ENCODE results near the gene PATZ1.
A peak's percentile ranks its signal among the peaks of the same experiment; 100 is the strongest.
"Not testable (repeated sequence)": the region's sequence is repeated elsewhere in the genome, so short reads cannot be mapped to it uniquely, and the experiment has no call there.

Gene PATZ1, protein sequence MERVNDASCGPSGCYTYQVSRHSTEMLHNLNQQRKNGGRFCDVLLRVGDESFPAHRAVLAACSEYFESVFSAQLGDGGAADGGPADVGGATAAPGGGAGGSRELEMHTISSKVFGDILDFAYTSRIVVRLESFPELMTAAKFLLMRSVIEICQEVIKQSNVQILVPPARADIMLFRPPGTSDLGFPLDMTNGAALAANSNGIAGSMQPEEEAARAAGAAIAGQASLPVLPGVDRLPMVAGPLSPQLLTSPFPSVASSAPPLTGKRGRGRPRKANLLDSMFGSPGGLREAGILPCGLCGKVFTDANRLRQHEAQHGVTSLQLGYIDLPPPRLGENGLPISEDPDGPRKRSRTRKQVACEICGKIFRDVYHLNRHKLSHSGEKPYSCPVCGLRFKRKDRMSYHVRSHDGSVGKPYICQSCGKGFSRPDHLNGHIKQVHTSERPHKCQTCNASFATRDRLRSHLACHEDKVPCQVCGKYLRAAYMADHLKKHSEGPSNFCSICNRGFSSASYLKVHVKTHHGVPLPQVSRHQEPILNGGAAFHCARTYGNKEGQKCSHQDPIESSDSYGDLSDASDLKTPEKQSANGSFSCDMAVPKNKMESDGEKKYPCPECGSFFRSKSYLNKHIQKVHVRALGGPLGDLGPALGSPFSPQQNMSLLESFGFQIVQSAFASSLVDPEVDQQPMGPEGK

DNA sequence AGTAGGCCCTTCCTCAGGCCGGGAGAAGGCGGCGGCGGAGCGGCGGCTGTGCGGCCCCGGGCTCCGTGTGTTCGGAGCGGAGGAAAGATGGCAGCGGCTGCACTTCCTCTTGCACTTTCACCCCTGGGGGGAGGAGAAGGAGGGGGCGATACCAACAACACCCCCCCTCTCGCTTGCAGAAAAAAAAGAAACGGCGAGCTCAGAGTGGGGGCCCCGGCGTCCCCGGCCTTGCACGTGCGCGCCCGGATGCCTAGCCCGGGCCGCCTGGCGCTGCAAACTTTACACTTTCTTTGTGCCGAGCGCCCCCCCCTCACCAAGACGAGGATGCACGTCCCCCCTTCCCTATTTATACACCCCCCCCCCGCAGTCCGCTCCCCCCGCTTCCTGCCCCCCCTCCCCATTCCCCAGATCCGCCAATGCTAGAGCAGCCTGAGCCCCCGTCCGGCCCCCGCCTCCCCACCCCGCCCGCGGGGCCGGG, at the start of gene PATZ1:
TSS of gene PATZ1 (minus strand) at position 92 of the 478 bp plus-strand sequence. CDS start 744 bp downstream, outside the sequence.
- DNase-seq (ENCODE audit: low read depth) = peak; percentile 39

DNA sequence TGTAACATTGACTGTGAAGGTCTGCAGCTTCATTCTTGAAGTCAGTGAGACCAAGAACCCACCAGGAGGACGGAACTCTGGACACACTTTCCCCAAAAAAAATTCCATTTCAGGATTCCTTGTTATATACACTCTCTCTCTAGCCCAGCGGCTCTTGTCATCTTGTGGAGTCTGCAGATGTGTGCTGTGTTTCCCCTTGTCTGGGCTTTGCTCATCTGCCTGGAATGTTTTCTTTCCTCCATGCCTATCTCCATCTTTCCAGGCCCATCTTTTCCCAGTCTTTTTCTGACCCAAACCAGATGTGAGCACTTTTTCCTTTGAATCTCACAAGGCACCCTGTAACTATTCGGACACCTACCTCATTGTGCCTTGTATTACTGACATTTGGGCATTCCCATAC, 48.2 kb upstream of the PATZ1 start:
- DNase-seq (ENCODE audit: low read depth) = no peak

DNA sequence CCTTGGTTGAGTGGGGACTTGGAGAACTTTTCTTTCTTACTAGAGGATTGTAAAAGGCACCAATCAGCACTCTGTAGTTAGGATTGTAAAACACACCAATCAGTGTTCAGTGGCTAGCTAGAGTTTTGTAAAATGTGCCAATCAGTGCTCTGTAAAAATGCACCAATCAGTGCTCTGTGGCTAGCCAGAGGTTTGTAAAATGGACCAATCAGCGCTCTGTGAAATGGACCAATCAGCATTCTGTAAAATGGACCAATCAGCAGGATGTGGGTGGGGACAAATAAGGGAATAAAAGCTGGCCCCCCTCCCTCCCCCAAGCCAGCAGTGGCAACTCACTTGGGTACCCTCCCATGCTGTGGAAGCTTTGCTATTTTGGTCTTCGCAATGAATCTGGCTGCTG, 47.7 kb upstream of the PATZ1 start:
- DNase-seq (ENCODE audit: low read depth) = no peak

DNA sequence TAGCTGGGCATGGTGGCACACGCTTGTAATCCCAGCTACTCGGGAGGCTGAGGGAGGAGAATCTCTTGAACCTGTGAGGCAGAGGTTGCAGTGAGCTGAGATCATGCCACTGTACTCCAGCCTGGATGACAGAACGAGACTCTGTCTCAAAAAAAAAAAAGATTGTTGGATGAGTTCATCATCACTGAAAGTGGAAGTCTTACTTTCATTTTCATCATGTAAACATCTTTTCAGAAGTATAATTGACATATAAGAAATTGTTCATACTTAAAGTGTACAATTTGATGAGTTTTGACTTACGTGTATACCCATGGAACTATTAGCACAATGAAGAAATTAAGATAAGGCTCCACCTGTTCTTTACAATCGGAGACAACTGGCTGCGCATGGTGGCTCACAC, 32.5 kb upstream of the PATZ1 start:
- not testable (repeated sequence) for DNase-seq (ENCODE audit: low read depth)

DNA sequence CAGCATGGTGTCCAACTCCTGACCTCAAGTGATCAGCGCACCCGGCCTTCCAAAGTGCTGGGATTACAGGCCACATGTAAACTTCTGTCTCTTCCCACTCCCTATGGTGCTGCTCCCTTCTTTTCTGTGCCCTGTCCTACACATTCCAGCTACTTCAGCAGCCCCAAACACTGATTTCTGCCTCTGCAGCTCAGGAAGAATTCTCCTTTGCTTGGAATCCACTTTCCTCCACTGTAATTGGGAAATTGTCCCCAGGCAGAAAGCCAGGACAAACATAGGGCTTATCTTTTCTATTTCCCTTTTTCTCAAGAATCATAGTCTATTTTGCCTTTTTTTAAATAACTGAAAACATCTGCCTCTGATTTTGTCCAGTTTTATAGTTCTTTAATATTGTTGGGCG, 32.0 kb upstream of the PATZ1 start:
- DNase-seq (ENCODE audit: low read depth) = peak; percentile 36

DNA sequence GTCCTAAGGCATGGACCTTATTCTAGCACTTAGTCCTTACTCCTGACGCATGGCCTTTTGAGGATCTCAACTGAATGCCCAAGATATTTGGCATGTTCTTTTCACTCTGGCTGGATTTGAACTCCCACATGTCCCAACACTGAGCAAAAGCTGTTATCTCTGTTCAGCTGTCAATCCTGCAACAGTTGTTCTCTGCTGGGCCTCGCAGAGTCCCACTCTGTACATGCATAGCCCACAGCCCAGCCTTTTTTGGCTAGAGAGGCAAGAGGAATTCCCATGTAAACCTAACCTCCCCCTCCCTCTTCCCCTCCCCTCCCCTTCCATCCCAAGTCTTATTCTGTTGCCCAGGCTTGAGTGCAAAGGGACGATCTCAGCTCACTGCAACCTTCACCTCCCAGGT, 31.5 kb upstream of the PATZ1 start:
- DNase-seq (ENCODE audit: low read depth) = no peak

DNA sequence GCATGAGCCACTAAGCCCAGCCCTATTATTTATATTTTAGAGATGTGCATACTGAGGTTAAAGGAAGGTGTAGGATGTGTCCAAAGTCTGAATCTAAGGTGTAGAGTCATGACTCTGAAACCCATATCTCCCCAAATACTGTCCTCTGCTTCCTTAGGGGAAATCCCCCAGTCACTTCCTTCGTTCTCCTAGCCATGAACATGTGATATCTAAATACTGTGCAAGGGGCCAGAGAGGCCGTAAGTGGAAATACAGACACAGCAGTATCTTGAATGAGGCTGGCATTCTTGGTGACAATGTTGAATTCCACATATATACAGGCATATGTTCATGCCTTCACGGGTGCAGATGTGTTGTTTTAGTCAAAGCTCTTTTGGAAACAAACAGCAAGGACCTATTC, 21.3 kb upstream of the PATZ1 start:
- DNase-seq (ENCODE audit: low read depth) = no peak

DNA sequence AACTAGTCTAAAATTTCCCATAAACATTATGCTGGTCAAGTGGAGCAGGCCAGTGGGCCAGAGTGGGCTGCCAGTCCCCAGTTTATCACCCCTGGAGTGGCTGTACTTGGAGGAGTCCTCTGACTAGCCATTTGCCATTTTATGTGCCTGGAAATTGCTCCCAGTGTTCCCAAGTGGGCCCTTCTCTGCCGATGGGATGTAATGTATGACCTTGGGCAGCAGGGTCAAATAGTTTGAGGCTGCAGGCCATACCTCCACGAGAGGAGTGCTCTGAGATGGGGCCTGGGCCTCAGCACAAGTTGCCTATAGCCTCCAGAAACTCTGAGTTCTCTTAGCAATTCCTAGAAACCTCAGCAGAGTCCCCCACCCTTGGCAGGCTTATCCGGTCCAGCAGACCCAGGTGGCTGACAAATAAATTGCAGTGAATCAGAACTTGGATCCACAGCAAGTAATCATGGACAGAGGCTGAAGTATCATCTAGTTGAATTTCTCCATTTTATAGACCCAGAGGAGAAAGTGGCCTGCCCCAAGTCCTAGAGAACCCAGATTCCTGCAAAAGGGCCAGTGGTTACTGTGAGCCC, 17.8 kb upstream of the PATZ1 start:
- no peak for DNase-seq (ENCODE audit: low read depth)

DNA sequence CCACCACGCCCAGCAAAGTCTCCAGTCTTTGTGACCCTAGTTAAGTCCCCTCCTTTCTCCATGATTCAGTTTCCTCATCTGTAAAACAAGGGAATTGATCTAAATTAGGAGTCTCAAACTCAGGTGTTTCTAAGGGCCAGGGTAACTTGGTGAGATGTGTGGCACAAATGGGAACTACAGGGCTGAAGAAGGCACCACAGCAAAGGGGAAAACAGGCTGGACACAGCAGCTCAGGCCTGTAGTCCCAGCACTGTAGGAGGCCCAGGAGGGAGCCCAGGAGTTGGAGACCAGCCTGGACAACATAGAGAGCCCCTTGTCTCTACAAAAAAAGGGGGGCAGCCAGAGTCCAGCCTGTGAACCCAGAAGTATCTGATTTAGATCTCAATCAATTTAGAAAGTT, 15.6 kb upstream of the PATZ1 start:
- no peak for DNase-seq (ENCODE audit: low read depth)

DNA sequence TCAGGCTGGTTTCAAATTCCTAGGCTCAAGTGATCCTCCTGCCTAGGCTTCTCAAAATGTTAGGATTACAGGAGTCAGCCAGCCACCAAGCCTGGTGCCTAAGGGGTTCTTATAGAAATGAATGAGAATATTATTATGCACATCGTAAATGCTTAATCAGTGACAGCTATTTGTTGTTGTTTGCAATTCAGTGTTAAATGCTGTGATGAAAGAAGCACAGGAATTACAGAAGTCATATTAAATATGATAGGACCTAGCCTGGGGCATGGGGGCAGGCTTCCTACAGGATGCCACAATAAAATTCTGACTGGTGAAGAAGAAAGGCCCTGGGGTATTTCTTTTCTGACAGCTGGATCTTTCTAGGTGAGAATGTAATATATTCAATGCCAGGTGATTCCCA, 13.9 kb upstream of the PATZ1 start:
- no peak for DNase-seq (ENCODE audit: low read depth)

DNA sequence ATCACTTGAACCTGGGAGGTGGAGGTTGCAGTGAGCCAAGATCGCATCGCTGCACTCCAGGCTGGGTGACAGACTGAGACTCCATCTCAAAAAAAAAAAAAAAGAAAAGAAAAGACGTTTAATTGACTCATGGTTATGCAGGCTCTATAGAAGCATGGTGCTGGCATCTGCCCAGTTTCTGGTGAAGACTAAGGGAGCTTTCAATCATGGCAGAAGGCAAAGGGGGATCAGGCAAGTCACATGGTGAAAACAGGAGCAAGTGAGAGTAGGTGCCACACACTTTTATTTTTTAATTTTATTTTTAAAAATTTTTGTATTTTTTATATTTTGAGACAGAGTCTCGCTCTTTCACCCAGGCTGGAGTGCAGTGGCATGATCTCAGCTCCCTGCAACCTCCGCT, 8.4 kb upstream of the PATZ1 start:
- DNase-seq (ENCODE audit: low read depth) = no peak

DNA sequence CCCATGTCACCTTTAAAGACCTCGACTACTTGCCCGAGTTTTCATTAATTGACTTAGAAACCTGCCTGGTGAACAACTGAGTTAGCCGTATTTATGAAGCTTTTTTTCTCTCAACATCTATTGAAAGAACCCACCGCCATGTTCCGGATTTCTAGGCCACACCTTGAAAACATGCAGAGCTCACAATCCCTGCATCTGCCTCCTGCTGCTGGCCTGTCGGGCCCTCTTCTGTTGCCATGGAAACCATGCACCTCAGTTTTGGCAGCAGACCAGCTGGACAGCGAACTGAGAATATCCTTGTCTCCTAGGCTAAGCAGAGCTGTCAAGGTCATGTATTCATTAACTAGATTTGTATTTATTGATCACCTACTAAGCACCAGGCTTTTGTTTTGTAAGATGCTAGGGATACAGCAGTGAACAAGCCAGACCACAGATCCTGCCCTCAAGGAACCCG, 4.3 kb upstream of the PATZ1 start:
- DNase-seq (ENCODE audit: low read depth) = no peak

DNA sequence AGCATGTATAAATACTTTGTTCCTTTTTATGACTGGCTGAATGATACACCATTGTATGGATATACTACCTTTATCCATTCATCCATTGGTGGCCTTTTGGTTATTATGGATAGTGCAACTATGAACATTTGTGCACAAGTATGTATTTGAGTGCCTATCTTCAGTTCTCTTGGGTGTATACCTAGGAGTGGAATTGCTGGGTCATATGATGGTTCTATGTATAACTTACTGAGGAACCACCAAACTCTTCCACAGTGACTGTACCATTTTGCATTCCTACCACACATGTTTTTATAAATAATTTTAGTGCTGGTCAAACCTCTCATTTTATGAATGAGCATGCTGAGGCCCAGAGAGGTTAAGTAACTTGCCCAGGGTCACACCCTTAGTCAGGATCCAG, 3.8 kb upstream of the PATZ1 start:
- DNase-seq (ENCODE audit: low read depth) = no peak

DNA sequence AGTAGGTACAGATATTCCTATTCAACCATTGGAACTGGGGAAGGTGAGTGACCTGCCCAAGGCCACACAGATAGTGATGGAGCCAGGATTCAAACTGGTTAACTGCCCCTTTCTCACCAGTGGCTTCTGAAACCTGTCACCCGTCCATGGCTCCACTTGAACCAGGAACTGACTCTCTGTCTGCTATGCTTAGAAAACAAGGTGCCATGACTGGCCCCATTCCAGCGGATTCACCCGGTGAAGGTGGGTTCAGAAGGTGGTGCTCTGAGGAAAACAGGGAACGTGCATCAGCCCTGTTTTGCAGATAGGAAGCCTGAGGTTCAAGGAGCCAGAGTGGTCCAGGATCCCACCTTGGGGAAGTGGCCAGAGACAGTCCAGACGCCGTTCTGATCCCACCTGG, 2.6 kb upstream of the PATZ1 start:
- DNase-seq (ENCODE audit: low read depth) = no peak

DNA sequence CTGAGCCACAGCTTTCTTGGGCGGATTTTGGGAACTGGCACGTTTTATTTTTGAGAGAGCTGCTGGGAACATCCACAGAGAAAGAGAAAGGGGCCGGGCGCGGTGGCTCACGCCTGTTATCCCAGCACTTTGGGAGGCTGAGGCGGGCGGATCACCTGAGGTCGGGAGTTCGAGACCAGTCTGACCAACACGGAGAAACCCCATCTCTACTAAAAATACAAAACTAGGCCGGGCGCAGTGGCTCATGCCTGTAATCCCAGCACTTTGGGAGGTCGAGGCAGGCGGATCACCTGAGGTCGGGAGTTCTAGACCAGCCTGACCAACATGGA, 1.8 kb upstream of the PATZ1 start:
- not testable (repeated sequence) for DNase-seq (ENCODE audit: low read depth)

DNA sequence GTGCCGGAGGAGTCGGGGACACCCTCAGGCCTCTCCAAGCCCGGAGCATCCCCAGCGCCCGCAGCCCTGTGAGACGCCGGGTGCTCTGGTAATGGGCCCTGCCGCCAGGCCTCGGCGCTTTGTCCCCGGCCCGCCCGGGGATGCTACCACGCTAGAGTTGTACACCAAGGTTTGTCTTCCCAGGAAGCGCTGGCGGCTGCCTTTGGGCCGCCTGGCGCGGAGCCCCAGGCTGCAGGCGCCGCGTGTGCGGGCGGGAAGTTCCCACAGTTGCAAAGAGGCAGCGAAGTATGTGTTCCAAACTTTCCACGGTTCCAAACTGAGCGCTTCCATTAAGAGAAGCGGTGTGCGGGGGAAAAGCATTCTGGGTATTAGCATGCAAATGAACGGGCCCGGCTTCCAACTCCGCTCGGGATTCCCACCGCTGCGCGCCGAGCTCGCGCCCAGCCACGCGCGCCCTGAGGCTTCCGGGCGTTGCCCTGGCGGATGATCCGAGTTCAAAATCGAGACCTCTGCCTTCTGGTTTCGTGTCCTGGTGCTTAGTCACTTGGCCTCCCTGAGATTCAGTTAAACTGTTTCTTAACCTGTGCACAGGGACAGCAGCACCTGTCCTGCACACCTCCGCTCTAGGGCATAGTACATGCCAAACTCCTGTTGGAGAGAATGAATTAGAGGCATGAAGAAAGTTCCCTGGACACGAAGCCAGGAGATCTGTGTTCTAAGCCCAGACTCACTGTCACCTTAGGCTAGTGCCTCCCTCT, 1.3 kb upstream of the PATZ1 start:
- DNase-seq (ENCODE audit: low read depth) = peak; percentile 42

DNA sequence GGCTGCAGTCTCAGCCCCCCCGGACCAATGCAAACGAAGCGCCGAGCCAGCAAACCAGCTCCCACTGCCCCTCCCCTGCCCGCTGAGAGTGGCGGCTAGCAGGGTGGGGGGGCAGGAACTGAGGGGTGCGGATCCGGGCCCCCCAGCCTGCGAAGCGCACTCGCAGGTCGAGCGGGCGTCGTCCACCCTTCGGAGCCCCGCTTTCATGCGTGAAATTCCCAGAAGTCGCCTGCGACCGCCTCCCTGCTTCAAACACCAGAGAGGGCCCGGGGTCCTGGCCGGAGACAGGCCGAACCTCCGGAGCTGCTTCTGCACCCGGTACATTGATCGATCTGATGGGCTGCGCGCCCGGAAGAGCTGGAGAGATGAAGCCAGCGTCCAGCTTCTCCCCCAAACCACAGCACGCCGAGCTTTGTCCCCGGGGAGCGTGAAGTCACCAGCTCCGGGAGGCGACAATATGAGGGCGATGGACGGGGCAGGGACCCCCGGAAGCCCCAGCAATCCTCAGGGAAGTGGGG, 646 bp upstream of the PATZ1 start:
- no peak for DNase-seq (ENCODE audit: low read depth)

DNA sequence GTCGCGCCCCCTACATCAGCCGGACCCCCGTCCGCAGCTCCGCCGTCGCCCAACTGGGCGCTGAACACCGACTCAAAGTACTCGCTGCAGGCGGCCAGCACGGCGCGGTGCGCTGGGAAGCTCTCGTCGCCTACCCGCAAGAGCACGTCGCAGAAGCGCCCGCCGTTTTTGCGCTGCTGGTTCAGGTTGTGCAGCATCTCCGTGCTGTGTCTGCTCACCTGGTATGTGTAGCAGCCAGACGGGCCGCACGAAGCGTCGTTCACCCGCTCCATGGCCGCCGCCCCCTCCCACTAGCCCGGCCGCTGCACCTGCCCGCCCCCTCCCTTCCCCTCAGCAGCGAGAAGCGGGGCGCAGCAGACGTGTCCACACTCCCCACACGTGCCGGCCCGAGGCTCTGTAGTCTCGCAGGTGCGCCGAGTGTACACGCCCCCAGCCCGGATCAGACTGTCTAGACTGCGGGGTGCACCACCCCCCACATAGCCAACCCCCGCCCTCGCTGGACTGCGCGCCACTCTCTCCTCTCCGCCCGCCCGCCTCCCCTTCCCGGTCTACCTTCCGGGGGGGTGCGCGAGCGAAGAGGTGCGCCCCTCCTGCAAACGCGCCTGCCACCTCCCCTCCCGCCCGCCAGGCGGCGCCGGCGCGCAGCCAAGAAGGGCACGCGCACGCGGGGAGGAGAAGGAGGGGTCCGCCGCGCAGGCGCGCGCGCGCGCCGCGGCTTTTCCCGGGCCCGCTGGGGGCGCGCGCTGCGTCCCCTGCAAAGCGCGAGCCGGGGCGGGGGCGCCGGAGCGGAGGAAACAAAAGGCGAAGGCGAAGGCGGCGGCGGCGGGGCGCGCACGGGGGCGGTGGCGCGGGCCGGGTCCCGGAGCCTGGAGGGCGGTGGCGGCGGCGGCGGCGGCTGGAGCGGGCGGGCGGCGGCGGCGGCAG, 553 bp downstream of the PATZ1 start:
- peak; percentile 69 for DNase-seq (ENCODE audit: low read depth)

DNA sequence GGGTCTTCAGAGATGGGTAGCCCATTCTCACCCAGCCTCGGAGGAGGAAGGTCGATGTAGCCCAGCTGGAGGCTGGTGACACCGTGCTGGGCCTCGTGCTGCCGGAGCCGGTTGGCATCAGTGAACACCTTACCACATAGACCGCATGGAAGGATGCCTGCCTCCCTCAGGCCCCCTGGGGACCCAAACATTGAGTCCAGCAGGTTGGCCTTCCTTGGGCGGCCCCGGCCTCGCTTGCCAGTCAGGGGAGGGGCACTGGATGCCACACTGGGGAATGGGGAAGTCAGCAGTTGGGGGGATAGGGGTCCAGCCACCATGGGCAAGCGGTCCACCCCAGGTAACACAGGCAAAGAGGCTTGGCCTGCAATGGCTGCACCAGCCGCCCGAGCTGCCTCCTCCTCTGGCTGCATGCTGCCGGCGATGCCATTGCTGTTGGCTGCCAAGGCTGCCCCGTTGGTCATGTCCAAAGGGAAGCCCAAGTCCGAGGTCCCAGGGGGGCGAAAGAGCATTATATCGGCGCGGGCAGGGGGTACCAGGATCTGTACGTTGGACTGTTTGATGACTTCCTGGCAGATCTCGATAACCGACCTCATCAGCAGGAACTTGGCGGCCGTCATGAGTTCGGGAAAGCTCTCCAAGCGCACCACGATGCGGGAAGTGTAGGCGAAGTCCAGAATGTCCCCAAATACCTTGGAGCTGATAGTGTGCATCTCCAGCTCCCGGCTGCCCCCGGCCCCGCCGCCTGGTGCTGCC, 1.4 kb downstream of the PATZ1 start:
- DNase-seq (ENCODE audit: low read depth) = no peak

DNA sequence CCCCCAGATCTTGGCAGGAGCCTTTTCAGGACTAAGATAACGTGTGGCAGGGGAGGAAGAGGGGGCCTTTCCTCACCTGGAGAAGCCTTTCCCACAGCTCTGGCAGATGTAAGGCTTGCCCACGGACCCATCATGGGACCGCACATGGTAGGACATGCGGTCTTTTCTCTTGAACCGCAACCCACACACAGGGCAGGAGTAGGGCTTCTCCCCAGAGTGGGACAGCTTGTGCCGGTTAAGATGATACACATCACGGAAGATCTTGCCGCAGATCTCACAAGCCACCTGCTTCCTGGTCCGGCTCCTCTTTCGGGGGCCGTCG, 1.9 kb downstream of the PATZ1 start:
- DNase-seq (ENCODE audit: low read depth) = no peak
